HG03520 (cell line): Measurements from ENCODE around the gene RNF220.

Source experiments
- ATAC-seq: cut with Tn5 transposase; IDR thresholded peaks from one replicate; pipeline ENCODE4 v1.9.1; 2021; ENCODE audit warnings: mild to moderate bottlenecking, moderate library complexity; ENCODE audit not compliant: unreplicated experiment

The RNF220 gene

GRCh38 chr1:44605914-44606615, 201.0 kb downstream of the RNF220 start:
- no peak for ATAC-seq

GRCh38 chr1:44606701-44607281, 201.7 kb downstream of the RNF220 start:
- no peak for ATAC-seq

- no peak for ATAC-seq
These were observed 203.1 kb downstream of the RNF220 start for GRCh38 chr1:44608141-44608540.

- no peak for ATAC-seq
These were observed 204.3 kb downstream of the RNF220 start for GRCh38 chr1:44609412-44609767.

GRCh38 chr1:44609768-44610526, 204.9 kb downstream of the RNF220 start:
- no peak for ATAC-seq

GRCh38 chr1:44610527-44611148, 205.6 kb downstream of the RNF220 start:
- no peak for ATAC-seq

- no peak for ATAC-seq
These were observed 206.4 kb downstream of the RNF220 start for GRCh38 chr1:44611419-44611818.

- ATAC-seq = no peak
These were observed 206.8 kb downstream of the RNF220 start for GRCh38 chr1:44611866-44612265.

GRCh38 chr1:44613941-44614340, 208.9 kb downstream of the RNF220 start:
- no peak for ATAC-seq

- no peak for ATAC-seq
These were observed 211.4 kb downstream of the RNF220 start for GRCh38 chr1:44616284-44616990.

GRCh38 chr1:44616991-44617702, 212.1 kb downstream of the RNF220 start:
- ATAC-seq = no peak

GRCh38 chr1:44617703-44618029, 212.6 kb downstream of the RNF220 start:
- ATAC-seq = no peak

- no peak for ATAC-seq
These were observed 214.3 kb downstream of the RNF220 start for GRCh38 chr1:44619261-44619900.

- no peak for ATAC-seq
These were observed 215.0 kb downstream of the RNF220 start for GRCh38 chr1:44620072-44620471.

- no peak for ATAC-seq
These were observed 216.8 kb downstream of the RNF220 start for GRCh38 chr1:44621841-44622286.

GRCh38 chr1:44624268-44624901, 219.3 kb downstream of the RNF220 start:
- ATAC-seq = no peak

- ATAC-seq = no peak
These were observed 220.3 kb downstream of the RNF220 start for GRCh38 chr1:44625348-44625747.

- no peak for ATAC-seq
These were observed 224.1 kb downstream of the RNF220 start for GRCh38 chr1:44628962-44629756.

GRCh38 chr1:44630116-44630515, 225.1 kb downstream of the RNF220 start:
- no peak for ATAC-seq
